ENCODE data around the gene ARID3B. TPM values are rescaled to one million over a fixed set of nuclear protein-coding genes. Genes with fewer than 3 reads are reported as not detected.

ARID3B gene
- total and polyA plus RNA-seq, 4 donors: 6.6 to 10.5 (median 10.2) TPM

- Histone ChIP-seq H3K9me3 (ENCODE audit: control insufficient read depth in 4 of 4, insufficient read depth in 3 of 4, low read length in 3 of 4) (no peaks in the 10 kb centered on the region), H3K4me3 (no peak overlapping the region), H3K4me1 (ENCODE audit: control insufficient read depth in 5 of 5, insufficient read depth in 5 of 5, low read length in 5 of 5) (peaks cover 10 to 25% (median 12%) of the 10 kb centered on the region in 5 donors), H3K27ac (ENCODE audit: low read depth in 1 of 2, low read length in 1 of 2) (no peak overlapping the region), H3K27me3 (ENCODE audit: control insufficient read depth in 3 of 3, insufficient read depth in 3 of 3, low read length in 2 of 3) (no peaks in the 10 kb centered on the region), H3K9ac (ENCODE audit: insufficient read depth in 1 of 2, low read length in 2 of 2) (peak overlapping the region in 1 of 2 donors; percentile 81), H3K36me3 (ENCODE audit: control insufficient read depth in 4 of 4, insufficient read depth in 4 of 4, low read length in 4 of 4) (peaks cover 5 to 35% (median 26%) of the 10 kb centered on the region in 4 donors)
- DNase-seq (no peak), ATAC-seq (ENCODE audit: insufficient read depth, low FRiP score) (no peak)
- TF ChIP-seq, protein P1, sequence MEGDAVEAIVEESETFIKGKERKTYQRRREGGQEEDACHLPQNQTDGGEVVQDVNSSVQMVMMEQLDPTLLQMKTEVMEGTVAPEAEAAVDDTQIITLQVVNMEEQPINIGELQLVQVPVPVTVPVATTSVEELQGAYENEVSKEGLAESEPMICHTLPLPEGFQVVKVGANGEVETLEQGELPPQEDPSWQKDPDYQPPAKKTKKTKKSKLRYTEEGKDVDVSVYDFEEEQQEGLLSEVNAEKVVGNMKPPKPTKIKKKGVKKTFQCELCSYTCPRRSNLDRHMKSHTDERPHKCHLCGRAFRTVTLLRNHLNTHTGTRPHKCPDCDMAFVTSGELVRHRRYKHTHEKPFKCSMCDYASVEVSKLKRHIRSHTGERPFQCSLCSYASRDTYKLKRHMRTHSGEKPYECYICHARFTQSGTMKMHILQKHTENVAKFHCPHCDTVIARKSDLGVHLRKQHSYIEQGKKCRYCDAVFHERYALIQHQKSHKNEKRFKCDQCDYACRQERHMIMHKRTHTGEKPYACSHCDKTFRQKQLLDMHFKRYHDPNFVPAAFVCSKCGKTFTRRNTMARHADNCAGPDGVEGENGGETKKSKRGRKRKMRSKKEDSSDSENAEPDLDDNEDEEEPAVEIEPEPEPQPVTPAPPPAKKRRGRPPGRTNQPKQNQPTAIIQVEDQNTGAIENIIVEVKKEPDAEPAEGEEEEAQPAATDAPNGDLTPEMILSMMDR (IDR thresholded peaks at IDR 0.05; ENCODE audit: control extremely low read depth, extremely low read depth): no peak
Measured at GRCh38 chr15:74616996-74617395, 76.0 kb downstream of the ARID3B start.

GRCh38 chr15:74618841-74619596, 78.0 kb downstream of the ARID3B start:
- Histone ChIP-seq H3K9me3 (ENCODE audit: control insufficient read depth in 4 of 4, insufficient read depth in 3 of 4, low read length in 3 of 4) (no peaks in the 10 kb centered on the region), H3K27me3 (ENCODE audit: control insufficient read depth in 3 of 3, insufficient read depth in 3 of 3, low read length in 2 of 3) (no peaks in the 10 kb centered on the region), H3K36me3 (ENCODE audit: control insufficient read depth in 4 of 4, insufficient read depth in 4 of 4, low read length in 4 of 4) (peaks cover 19 to 54% (median 46%) of the 10 kb centered on the region in 4 donors), H3K9ac (ENCODE audit: insufficient read depth in 1 of 2, low read length in 2 of 2) (no peak overlapping the region), H3K4me1 (ENCODE audit: control insufficient read depth in 5 of 5, insufficient read depth in 5 of 5, low read length in 5 of 5) (peaks cover 10 to 25% (median 12%) of the 10 kb centered on the region in 5 donors), H3K4me3 (no peak overlapping the region), H3K27ac (ENCODE audit: low read depth in 1 of 2, low read length in 1 of 2) (no peak overlapping the region)
- 82 to 94% methylated on average over 15 of the region's 15 CpGs for WGBS, 2 donors
- TF ChIP-seq, protein P1 (IDR thresholded peaks at IDR 0.05; ENCODE audit: control extremely low read depth, extremely low read depth): no peak
- no peak for ATAC-seq (ENCODE audit: insufficient read depth, low FRiP score)
- no peak for DNase-seq

DNA sequence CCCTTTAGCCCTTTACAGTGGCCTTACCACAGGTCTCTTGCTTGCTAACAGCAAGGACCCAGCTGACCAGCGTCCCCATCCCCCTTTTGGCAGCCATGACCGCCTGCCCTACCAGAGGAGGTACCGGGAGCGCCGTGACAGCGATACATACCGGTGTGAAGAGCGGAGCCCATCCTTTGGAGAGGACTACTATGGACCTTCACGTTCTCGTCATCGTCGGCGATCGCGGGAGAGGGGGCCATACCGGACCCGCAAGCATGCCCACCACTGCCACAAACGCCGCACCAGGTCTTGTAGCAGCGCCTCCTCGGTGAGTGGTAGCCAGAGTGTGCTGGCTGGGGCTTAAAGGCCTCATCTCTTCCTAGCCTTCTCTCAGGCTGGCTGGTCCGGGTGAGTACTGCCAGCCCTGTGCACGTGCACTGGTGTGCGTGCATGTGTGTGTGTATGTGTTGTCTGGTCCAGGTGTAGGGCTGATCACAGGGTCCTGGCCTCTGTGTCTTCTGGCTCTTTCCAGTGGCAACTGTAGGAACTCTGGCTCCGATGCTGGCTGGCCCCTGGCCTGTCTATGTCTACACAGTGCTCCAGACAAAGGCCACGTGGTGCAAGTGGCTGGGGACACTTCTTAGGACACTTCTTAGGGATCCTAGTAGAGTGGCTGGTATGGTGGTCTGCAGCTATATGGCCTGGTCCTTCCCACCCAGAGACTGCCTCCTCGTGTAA, 79.1 kb downstream of the ARID3B start:
- Histone ChIP-seq H3K9ac (ENCODE audit: insufficient read depth in 1 of 2, low read length in 2 of 2) (no peak overlapping the region), H3K36me3 (ENCODE audit: control insufficient read depth in 4 of 4, insufficient read depth in 4 of 4, low read length in 4 of 4) (peaks cover 22 to 64% (median 55%) of the 10 kb centered on the region in 4 donors), H3K4me1 (ENCODE audit: control insufficient read depth in 5 of 5, insufficient read depth in 5 of 5, low read length in 5 of 5) (peaks cover 10 to 22% (median 12%) of the 10 kb centered on the region in 5 donors), H3K9me3 (ENCODE audit: control insufficient read depth in 4 of 4, insufficient read depth in 3 of 4, low read length in 3 of 4) (no peaks in the 10 kb centered on the region), H3K27me3 (ENCODE audit: control insufficient read depth in 3 of 3, insufficient read depth in 3 of 3, low read length in 2 of 3) (no peaks in the 10 kb centered on the region), H3K4me3 (no peak overlapping the region), H3K27ac (ENCODE audit: low read depth in 1 of 2, low read length in 1 of 2) (no peak overlapping the region)
- WGBS, 2 donors: 94 to 95% methylated on average over 27 of the region's 27 CpGs
- TF ChIP-seq, protein P1 (IDR thresholded peaks at IDR 0.05; ENCODE audit: control extremely low read depth, extremely low read depth): no peak
- DNase-seq: no peak
- no peak for ATAC-seq (ENCODE audit: insufficient read depth, low FRiP score)
